ENCODE data around the gene USP21. TPM values are rescaled to one million over a fixed set of nuclear protein-coding genes. Genes with fewer than 3 reads are reported as not detected.

USP21 gene
- polyA plus RNA-seq, 1 donor from 2014 or later, result 20.2 TPM

- Histone ChIP-seq H3K9me3 (ENCODE audit: low read length) (no peaks in the 10 kb centered on the region), H3K27me3 (ENCODE audit: insufficient read depth, low read depth, low read length) (no peaks in the 10 kb centered on the region), H3K4me2 (ENCODE audit: low read length) (peak within 1 kb of the TSS; percentile 82), H2AFZ (ENCODE audit: low read depth, low read length) (peak within 1 kb of the TSS; percentile 67), H3K79me2 (replicated peaks; ENCODE audit: insufficient read depth, low read length) (no peaks in the 10 kb centered on the region), H3K9me2 (ENCODE audit: insufficient read depth, low read length) (no peaks in the 10 kb centered on the region), H3K9ac (ENCODE audit: low read length) (peak within 1 kb of the TSS; percentile 79), H3K27ac (ENCODE audit: low read length) (peak within 1 kb of the TSS; percentile 84), H4K20me1 (ENCODE audit: insufficient read depth) (no peaks in the 10 kb centered on the region), H3F3A (ENCODE audit: insufficient read depth, low read length, poor library complexity, severe bottlenecking) (no peaks in the 10 kb centered on the region), H3K36me3 (ENCODE audit: insufficient read depth, low read length) (no peaks in the 10 kb centered on the region), H3K4me3 (ENCODE audit: low read length) (peak within 1 kb of the TSS; percentile 96)
- TF ChIP-seq SMC3 (conservative IDR thresholded peaks at IDR 0.05; ENCODE audit: poor library complexity) (peak; percentile 55), EZH2 (IDR thresholded peaks at IDR 0.05; ENCODE audit: borderline replicate concordance, insufficient read depth, low read length, poor library complexity, severe bottlenecking) (no peak), RAD21 (conservative IDR thresholded peaks at IDR 0.05) (peak; percentile 46), EP300 (conservative IDR thresholded peaks at IDR 0.05; ENCODE audit: poor library complexity, severe bottlenecking) (peak; percentile 58), MXI1 (conservative IDR thresholded peaks at IDR 0.05; ENCODE audit: poor library complexity, severe bottlenecking) (peak; percentile 77), TAF1 (IDR thresholded peaks at IDR 0.05; ENCODE audit: low read depth) (no peak), CTCF (IDR thresholded peaks at IDR 0.05; ENCODE audit: poor library complexity, severe bottlenecking) (peak; percentile 70), REST (IDR thresholded peaks at IDR 0.05; ENCODE audit: borderline replicate concordance) (peak; percentile 58), POLR2AphosphoS5 (IDR thresholded peaks at IDR 0.05) (peak; percentile 61)
These were observed 6.7 kb downstream of the USP21 start, which contains the start of gene PPOX for GRCh38 chr1:161165742-161166668. Gene PPOX (plus strand): TSS chr1:161166426. CDS start chr1:161166848, 422 bp downstream.

GRCh38 chr1:161166669-161167548 lies 7.6 kb downstream of the USP21 start:
- Histone ChIP-seq H4K20me1 (ENCODE audit: insufficient read depth) (no peaks in the 10 kb centered on the region), H3K9ac (ENCODE audit: low read length) (peak overlapping the region; percentile 79), H3K4me3 (ENCODE audit: low read length) (peak overlapping the region; percentile 96), H3K27ac (ENCODE audit: low read length) (peak overlapping the region; percentile 84), H3K36me3 (ENCODE audit: insufficient read depth, low read length) (no peaks in the 10 kb centered on the region), H3K27me3 (ENCODE audit: insufficient read depth, low read depth, low read length) (no peaks in the 10 kb centered on the region), H3F3A (ENCODE audit: insufficient read depth, low read length, poor library complexity, severe bottlenecking) (no peaks in the 10 kb centered on the region), H3K79me2 (replicated peaks; ENCODE audit: insufficient read depth, low read length) (no peaks in the 10 kb centered on the region), H2AFZ (ENCODE audit: low read depth, low read length) (peak overlapping the region; percentile 67), H3K4me2 (ENCODE audit: low read length) (peak overlapping the region; percentile 82), H3K9me3 (ENCODE audit: low read length) (no peaks in the 10 kb centered on the region), H3K9me2 (ENCODE audit: insufficient read depth, low read length) (no peaks in the 10 kb centered on the region)
- TF ChIP-seq EP300 (conservative IDR thresholded peaks at IDR 0.05; ENCODE audit: poor library complexity, severe bottlenecking) (no peak), EZH2 (IDR thresholded peaks at IDR 0.05; ENCODE audit: borderline replicate concordance, insufficient read depth, low read length, poor library complexity, severe bottlenecking) (no peak), CTCF (IDR thresholded peaks at IDR 0.05; ENCODE audit: poor library complexity, severe bottlenecking) (no peak), POLR2AphosphoS5 (IDR thresholded peaks at IDR 0.05) (no peak)

All from neural cell (in vitro differentiated cells).